NCI-H1105 treated with DMSO at 0.1 percent for 48 hours (cell line): ENCODE data around the gene EGLN1.
A peak's percentile ranks its signal among the peaks of the same experiment; 100 is the strongest.

ENCODE experiments used
- DNase-seq: peaks from one replicate; lab custom pipeline; 2025; lab: John Stamatoyannopoulos, UW

EGLN1 gene

DNA sequence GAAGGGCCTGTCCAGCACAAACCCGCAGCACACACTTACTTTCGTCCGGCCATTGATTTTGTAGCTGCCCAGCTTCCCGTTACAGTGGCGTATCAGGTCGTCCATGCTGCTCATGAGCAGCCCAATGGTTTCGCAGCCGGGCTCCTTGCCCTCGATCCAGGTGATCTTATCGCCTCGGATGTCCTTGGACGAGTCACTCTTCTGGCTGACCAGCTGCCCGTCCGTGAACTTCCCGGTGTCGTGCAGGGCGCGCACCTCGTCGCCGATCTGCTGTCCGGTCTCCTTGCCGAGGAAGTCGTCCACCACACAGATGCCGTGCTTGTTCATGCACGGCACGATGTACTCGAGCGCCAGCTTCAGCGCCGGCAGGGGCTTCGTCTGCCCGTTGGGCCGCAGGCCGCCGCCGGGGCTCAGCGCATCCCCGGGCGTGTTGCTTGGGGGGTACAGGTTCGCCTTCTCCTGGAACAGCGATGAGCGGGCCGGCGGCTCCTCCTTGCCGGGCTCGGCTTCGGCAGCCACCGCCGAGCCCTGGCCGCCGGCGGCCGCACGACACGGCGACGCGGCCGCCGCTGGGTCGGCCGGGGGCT lies 1.0 kb downstream of the EGLN1 start:
- no peak for DNase-seq

GRCh38 chr1:231420299-231420958 lies 1.7 kb downstream of the EGLN1 start:
- peak; percentile 20 for DNase-seq

GRCh38 chr1:231419738-231420298 lies 2.3 kb downstream of the EGLN1 start:
- DNase-seq: no peak

- DNase-seq: no peak
These were observed 2.9 kb downstream of the EGLN1 start for GRCh38 chr1:231419147-231419546.

- no peak for DNase-seq
These were observed 3.4 kb downstream of the EGLN1 start for GRCh38 chr1:231418741-231419107.

GRCh38 chr1:231418101-231418740 lies 3.9 kb downstream of the EGLN1 start:
- no peak for DNase-seq

GRCh38 chr1:231417513-231417912 lies 4.6 kb downstream of the EGLN1 start:
- no peak for DNase-seq

DNA sequence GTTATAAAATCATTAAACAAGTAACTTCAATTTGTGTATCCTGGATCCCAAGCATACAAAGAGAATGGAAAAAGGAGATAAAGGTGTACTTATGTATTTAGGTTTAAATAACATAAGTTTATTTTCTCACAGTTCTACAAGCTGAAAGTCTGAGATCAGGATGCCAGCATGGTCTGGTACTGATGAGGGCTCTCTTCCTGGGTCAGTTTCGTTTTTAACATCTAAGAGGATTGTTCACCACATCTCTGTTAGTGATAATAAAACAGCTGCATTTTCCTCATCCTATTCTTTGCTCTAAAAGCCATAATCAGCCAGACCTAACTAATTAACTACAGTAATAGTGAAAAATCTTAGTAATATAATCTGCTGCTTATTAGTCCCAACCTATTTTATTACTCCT lies 5.2 kb downstream of the EGLN1 start:
- no peak for DNase-seq

DNA sequence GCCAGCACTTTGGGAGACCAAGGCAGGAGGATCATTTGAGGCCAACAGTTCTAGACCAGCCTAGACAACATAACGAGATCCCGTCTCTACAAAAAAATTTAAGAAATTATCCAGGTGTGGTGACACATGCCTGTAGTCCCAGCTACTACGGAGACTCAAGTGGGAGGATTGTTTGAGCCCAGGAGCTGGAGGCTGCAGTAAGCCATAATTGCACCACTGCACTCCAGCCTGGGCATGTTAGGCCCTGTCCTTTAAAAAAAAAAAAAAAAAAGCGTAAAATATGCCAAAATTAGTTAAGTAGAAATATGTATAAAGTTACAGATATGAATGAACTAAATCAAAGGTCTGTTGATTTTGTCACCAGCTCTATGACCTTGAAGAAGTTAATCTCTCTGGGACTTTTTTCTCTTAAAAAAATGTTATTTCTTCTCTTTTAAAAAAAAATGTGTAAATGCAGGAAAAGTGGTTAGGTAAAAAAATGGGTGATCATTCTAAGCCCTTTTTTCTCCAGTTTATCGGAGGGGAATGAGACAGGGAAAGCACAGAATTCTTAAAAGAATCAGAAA lies 7.0 kb downstream of the EGLN1 start:
- no peak for DNase-seq

GRCh38 chr1:231414260-231415016 lies 7.6 kb downstream of the EGLN1 start:
- no peak for DNase-seq

DNA sequence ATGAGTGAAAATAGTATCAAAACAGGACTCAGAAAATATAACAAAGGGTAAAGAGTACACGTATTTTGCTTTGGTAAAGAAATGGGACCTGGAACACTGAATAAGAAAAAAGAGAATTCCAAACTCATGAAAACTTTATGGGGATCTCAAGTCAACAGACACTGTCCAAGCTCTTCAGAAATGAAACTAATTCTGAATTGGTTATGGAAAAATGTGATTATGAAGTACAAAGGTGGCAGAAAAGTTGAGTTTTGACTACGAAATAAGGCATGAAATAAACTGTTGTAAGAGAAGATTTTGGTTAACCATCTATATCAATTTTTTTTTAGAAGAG lies 8.4 kb downstream of the EGLN1 start:
- DNase-seq: no peak

DNA sequence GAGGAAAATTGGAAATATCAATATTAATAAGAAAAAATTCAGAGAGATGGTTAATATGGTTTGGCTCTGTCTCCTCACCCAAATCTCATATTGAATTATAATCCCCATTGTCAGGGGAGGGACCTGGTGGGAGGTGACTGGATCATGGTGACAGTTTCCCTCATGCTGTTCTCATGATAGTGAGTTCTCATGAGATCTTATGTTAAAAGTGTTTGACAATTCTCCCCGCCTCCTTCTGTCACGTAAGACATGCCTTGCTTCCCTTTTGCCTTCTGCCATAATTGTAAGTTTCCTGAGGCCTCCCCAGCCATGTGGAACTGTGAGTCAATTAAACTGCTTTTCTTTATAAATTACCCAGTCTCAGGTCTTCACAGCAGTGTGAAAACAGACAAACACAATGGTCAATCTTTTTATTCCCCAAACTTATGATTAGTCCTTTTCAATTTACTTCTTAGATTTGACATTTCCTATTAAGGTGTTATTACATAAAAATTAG lies 11.0 kb downstream of the EGLN1 start:
- no peak for DNase-seq

DNA sequence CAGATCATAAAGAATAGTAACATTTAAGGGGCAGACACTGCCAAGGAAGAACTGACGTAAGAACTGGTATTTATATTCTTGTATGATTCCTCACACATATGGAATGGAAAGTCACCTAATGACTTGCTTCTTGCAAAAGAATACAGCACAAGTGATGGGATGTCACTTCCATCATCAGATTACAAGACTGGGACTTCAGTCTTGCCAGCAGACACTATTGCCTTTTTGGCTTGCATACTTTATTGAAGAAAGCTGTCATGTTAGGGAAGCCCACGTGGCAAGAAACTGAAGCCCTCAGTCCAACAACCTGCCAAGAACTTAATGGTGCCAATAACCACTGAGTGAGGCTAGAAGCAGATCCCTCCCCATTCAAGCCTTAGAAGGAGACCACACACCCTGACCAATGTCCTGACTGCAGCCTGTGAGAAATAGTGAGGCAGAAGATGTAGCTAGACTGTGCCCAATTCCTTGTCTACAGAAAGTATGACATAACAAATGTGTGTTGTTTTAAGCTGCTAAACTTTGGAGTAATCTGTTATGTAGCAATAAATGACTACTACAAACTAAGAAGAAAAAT lies 12.0 kb downstream of the EGLN1 start:
- no peak for DNase-seq

DNA sequence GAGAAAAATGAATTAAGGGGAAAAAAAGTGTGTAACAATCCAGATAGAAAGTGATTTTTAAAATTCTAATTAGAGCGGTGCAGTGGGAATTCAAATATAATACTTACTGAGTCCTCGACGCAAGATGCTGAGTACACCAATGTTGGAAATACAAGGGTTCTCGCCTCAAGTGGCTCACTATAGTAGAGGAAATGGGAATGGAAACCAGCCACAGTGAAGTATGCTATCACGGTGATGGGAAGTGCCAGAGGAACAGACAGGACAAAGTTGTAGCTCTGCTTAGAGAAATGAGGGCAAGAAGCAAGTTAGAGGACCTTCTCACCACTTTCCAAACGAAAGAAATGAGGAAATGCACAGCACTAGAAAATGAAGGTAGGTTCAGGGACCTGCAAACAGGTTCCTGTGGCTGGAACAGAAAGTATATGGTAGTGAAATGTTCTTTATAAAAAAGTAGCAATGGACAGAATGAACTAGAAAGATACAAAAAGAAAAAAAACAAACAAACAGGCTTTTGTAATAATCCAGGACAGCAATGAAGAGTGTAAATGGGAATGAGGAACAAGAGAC lies 13.5 kb downstream of the EGLN1 start:
- no peak for DNase-seq

- DNase-seq: no peak
These were observed 14.3 kb downstream of the EGLN1 start for GRCh38 chr1:231407547-231408396.

GRCh38 chr1:231407049-231407448 lies 15.0 kb downstream of the EGLN1 start:
- no peak for DNase-seq

DNA sequence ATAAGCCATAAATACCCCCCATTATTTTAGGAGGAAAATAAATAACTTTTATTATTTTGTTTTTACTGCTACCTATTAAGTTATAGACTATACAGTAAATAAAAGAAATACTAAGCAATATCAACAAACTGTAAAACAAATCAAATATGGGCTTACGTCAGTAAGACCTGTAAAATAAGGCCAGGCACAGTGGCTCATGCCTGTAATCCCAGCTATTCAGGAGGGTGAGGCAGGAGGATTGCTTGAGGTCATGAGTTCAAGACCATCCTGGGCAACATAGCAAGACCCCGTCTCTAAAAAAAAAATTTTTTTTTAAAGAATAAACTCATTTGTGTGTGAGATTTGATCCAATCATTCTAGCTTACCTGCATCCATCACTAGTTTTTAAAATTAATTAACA lies 17.8 kb downstream of the EGLN1 start:
- DNase-seq: no peak

DNA sequence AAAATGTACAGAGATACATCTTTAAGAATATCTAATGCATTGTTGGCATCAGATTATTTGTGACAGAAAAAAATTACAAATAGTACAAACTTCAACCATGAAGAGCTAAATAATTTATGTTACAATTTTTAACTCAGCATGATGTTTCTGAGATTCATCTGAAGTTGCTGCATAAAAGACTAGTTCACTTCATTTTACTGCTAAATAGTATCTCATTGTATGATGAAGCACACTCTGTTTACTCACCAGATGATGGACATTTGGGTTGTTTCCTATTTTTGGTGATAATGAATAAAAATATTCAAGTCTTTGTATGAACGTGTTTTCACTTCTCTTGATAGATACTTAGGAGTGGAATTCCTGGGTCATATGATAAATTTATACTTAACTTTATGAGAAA lies 20.6 kb downstream of the EGLN1 start:
- DNase-seq: no peak

- no peak for DNase-seq
These were observed 24.0 kb downstream of the EGLN1 start for GRCh38 chr1:231397886-231398671.

DNA sequence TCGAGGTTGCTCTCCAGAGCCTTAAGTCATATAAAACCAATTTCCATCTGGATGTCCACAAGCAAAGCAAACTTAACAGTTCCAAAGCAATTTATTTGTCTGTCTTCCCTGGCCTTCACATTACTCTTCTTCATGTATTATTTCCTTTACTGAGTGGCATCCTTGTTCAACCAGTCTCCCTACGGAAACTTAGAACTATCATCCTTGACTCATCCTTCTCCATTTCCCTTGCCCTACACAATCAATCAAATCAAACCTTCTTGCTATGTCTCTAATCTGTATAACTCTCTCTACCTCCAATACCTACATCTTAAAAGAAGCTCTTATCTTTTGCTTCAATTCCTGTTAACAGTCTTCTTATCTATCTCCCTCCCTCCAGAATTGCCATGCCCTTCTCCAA lies 25.4 kb downstream of the EGLN1 start:
- DNase-seq: no peak
